SHP77 (cell line): ENCODE measurements around the gene TPM3.
"Not testable (repeated sequence)": the region's sequence is repeated elsewhere in the genome, so short reads cannot be mapped to it uniquely, and the experiment has no call there.

Experiments
- DNase-seq, 2 experiments: peaks; one replicate each; lab custom pipeline; 2025; lab: John Stamatoyannopoulos, UW

The TPM3 gene

GRCh38 chr1:154166207-154166606 lies 25.7 kb downstream of the TPM3 start:
- DNase-seq = no peak

GRCh38 chr1:154159554-154159953 lies 32.3 kb downstream of the TPM3 start:
- DNase-seq = no peak

- no peak for DNase-seq
Observed at GRCh38 chr1:154158307-154159125, 33.4 kb downstream of the TPM3 start.

- no peak for DNase-seq
Observed at GRCh38 chr1:154157520-154158306, 34.2 kb downstream of the TPM3 start.

GRCh38 chr1:154155251-154155650 lies 36.6 kb downstream of the TPM3 start:
- DNase-seq = no peak

- no peak for DNase-seq
Observed at GRCh38 chr1:154154534-154155191, 37.2 kb downstream of the TPM3 start, which contains the start of gene NUP210L. NUP210L (minus strand) TSS chr1:154155073.

- DNase-seq = no peak
Observed at GRCh38 chr1:154154053-154154452, 37.8 kb downstream of the TPM3 start.

GRCh38 chr1:154151311-154151710 lies 40.6 kb downstream of the TPM3 start:
- DNase-seq = no peak

- DNase-seq = no peak
Observed at GRCh38 chr1:154148807-154149206, 43.1 kb downstream of the TPM3 start.

- not testable (repeated sequence) for DNase-seq
Observed at GRCh38 chr1:154147505-154147904, 44.4 kb downstream of the TPM3 start.

- no peak for DNase-seq
Observed at GRCh38 chr1:154145986-154146385, 45.9 kb downstream of the TPM3 start.

- no peak for DNase-seq
Observed at GRCh38 chr1:154142358-154142757, 49.5 kb downstream of the TPM3 start.

- DNase-seq = no peak
Observed at GRCh38 chr1:154141240-154141639, 50.7 kb downstream of the TPM3 start.

GRCh38 chr1:154137888-154138287 lies 54.0 kb downstream of the TPM3 start:
- no peak for DNase-seq

GRCh38 chr1:154133256-154133655 lies 58.6 kb downstream of the TPM3 start:
- no peak for DNase-seq

- no peak for DNase-seq
Observed at GRCh38 chr1:154129391-154129970, 62.4 kb downstream of the TPM3 start.

GRCh38 chr1:154123205-154123604 lies 68.7 kb downstream of the TPM3 start:
- DNase-seq = not testable (repeated sequence)

- no peak for DNase-seq
Observed at GRCh38 chr1:154117642-154118041, 74.3 kb downstream of the TPM3 start.

- no peak for DNase-seq
Observed at GRCh38 chr1:154115180-154115579, 76.7 kb downstream of the TPM3 start.
